ENCODE measurements around the gene YBEY.

GRCh38 chr21:46253610-46254124 is 32.5 kb upstream of the YBEY start:
- TF ChIP-seq, protein P1, sequence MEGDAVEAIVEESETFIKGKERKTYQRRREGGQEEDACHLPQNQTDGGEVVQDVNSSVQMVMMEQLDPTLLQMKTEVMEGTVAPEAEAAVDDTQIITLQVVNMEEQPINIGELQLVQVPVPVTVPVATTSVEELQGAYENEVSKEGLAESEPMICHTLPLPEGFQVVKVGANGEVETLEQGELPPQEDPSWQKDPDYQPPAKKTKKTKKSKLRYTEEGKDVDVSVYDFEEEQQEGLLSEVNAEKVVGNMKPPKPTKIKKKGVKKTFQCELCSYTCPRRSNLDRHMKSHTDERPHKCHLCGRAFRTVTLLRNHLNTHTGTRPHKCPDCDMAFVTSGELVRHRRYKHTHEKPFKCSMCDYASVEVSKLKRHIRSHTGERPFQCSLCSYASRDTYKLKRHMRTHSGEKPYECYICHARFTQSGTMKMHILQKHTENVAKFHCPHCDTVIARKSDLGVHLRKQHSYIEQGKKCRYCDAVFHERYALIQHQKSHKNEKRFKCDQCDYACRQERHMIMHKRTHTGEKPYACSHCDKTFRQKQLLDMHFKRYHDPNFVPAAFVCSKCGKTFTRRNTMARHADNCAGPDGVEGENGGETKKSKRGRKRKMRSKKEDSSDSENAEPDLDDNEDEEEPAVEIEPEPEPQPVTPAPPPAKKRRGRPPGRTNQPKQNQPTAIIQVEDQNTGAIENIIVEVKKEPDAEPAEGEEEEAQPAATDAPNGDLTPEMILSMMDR (IDR thresholded peaks at IDR 0.05 in 8 of 11, conservative IDR thresholded peaks at IDR 0.05 in 3 of 11), result no peak
- TF ChIP-seq POLR2A (IDR thresholded peaks at IDR 0.05) (no peak), POLR2AphosphoS5 (IDR thresholded peaks at IDR 0.05) (peak in 1 of 3 donors; percentile 11)
